ENCODE measurements around the gene MARVELD3. TPM values are rescaled to one million over a fixed set of nuclear protein-coding genes. Genes with fewer than 3 reads are reported as not detected.
"Not testable (repeated sequence)": the region's sequence is repeated elsewhere in the genome, so short reads cannot be mapped to it uniquely, and the experiment has no call there.

The MARVELD3 gene
- not detected in 2 replicates for total RNA-seq (2014; rRNA removed; shearing (Covaris generic); ENCODE audit: low replicate concordance)

- no peak for DNase-seq (ENCODE audit: low read depth)
- in situ Hi-C loops (cut with HindIII; ENCODE audit: low pct_unique_long_range_greater_than_20kb, low sequenced_read_pairs): no loop called here
Measured at GRCh38 chr16:71626018-71626857, at the start of gene MARVELD3. Gene MARVELD3, plus strand, starts transcription at chr16:71626184. Its CDS starts 46 bp downstream, at chr16:71626230.

- in situ Hi-C loops (cut with HindIII; ENCODE audit: low pct_unique_long_range_greater_than_20kb, low sequenced_read_pairs): no loop called here
- DNase-seq (ENCODE audit: low read depth): no peak
Measured at GRCh38 chr16:71576971-71577370, 49.0 kb upstream of the MARVELD3 start, which contains the start of gene TAT. Gene TAT, minus strand, starts transcription at chr16:71577092. Its CDS starts 677 bp downstream, at chr16:71576415.

GRCh38 chr16:71582553-71582848 is 43.5 kb upstream of the MARVELD3 start:
- DNase-seq (ENCODE audit: low read depth); in situ Hi-C loops (cut with HindIII; ENCODE audit: low pct_unique_long_range_greater_than_20kb, low sequenced_read_pairs): not testable (repeated sequence)

- in situ Hi-C loops (cut with HindIII; ENCODE audit: low pct_unique_long_range_greater_than_20kb, low sequenced_read_pairs): no loop called here
- no peak for DNase-seq (ENCODE audit: low read depth)
Measured at GRCh38 chr16:71584543-71585317, 41.3 kb upstream of the MARVELD3 start.

GRCh38 chr16:71585318-71585703 is 40.7 kb upstream of the MARVELD3 start:
- DNase-seq (ENCODE audit: low read depth): no peak
- in situ Hi-C loops (cut with HindIII; ENCODE audit: low pct_unique_long_range_greater_than_20kb, low sequenced_read_pairs): no loop called here

- DNase-seq (ENCODE audit: low read depth); in situ Hi-C loops (cut with HindIII; ENCODE audit: low pct_unique_long_range_greater_than_20kb, low sequenced_read_pairs): not testable (repeated sequence)
Measured at GRCh38 chr16:71589334-71589733, 36.6 kb upstream of the MARVELD3 start.

- in situ Hi-C loops (cut with HindIII; ENCODE audit: low pct_unique_long_range_greater_than_20kb, low sequenced_read_pairs); DNase-seq (ENCODE audit: low read depth): not testable (repeated sequence)
Measured at GRCh38 chr16:71590071-71590470, 35.9 kb upstream of the MARVELD3 start.

GRCh38 chr16:71590584-71590983 is 35.4 kb upstream of the MARVELD3 start:
- DNase-seq (ENCODE audit: low read depth): no peak
- in situ Hi-C loops (cut with HindIII; ENCODE audit: low pct_unique_long_range_greater_than_20kb, low sequenced_read_pairs): no loop called here

GRCh38 chr16:71591917-71592316 is 34.1 kb upstream of the MARVELD3 start:
- in situ Hi-C loops (cut with HindIII; ENCODE audit: low pct_unique_long_range_greater_than_20kb, low sequenced_read_pairs): no loop called here
- no peak for DNase-seq (ENCODE audit: low read depth)

- DNase-seq (ENCODE audit: low read depth): no peak
- in situ Hi-C loops (cut with HindIII; ENCODE audit: low pct_unique_long_range_greater_than_20kb, low sequenced_read_pairs): no loop called here
Measured at GRCh38 chr16:71593048-71593999, 32.7 kb upstream of the MARVELD3 start.

GRCh38 chr16:71594000-71594646 is 31.9 kb upstream of the MARVELD3 start:
- no peak for DNase-seq (ENCODE audit: low read depth)
- in situ Hi-C loops (cut with HindIII; ENCODE audit: low pct_unique_long_range_greater_than_20kb, low sequenced_read_pairs): no loop called here

GRCh38 chr16:71595340-71595826 is 30.6 kb upstream of the MARVELD3 start:
- DNase-seq (ENCODE audit: low read depth); in situ Hi-C loops (cut with HindIII; ENCODE audit: low pct_unique_long_range_greater_than_20kb, low sequenced_read_pairs): not testable (repeated sequence)

GRCh38 chr16:71598426-71598825 is 27.6 kb upstream of the MARVELD3 start:
- in situ Hi-C loops (cut with HindIII; ENCODE audit: low pct_unique_long_range_greater_than_20kb, low sequenced_read_pairs); DNase-seq (ENCODE audit: low read depth): not testable (repeated sequence)

- in situ Hi-C loops (cut with HindIII; ENCODE audit: low pct_unique_long_range_greater_than_20kb, low sequenced_read_pairs): no loop called here
Measured at GRCh38 chr16:71600822-71601221, 25.2 kb upstream of the MARVELD3 start.

GRCh38 chr16:71609066-71609465 is 16.9 kb upstream of the MARVELD3 start:
- no peak for DNase-seq (ENCODE audit: low read depth)
- in situ Hi-C loops (cut with HindIII; ENCODE audit: low pct_unique_long_range_greater_than_20kb, low sequenced_read_pairs): no loop called here

More at GRCh38 chr16:71600822-71601221, 25.2 kb upstream of the MARVELD3 start:
- DNase-seq (ENCODE audit: low read depth): no peak

GRCh38 chr16:71610447-71610846 is 15.5 kb upstream of the MARVELD3 start:
- in situ Hi-C loops (cut with HindIII; ENCODE audit: low pct_unique_long_range_greater_than_20kb, low sequenced_read_pairs): no loop called here
- DNase-seq (ENCODE audit: low read depth): no peak

Data from Caki2 (cell line).